GM06990 (cell line): ENCODE measurements around the gene PCCA.

ENCODE experiments used
- DNase-seq: peaks from one replicate; pipeline ENCODE4 v3.0.0-alpha.2; 2011; ENCODE audit not compliant: insufficient read length; ENCODE audit errors: extremely low read depth
- H3K27me3 ChIP-seq: replicated peaks from 2 replicates; pipeline ENCODE4 v1.6.0; 2011; ENCODE audit warnings: low read length; ENCODE audit not compliant: control insufficient read depth, insufficient read depth
- H3K36me3 ChIP-seq: 2 replicates; pipeline ENCODE4 v1.5.1; 2011; ENCODE audit warnings: low read length; ENCODE audit not compliant: control insufficient read depth, insufficient read depth
- H3K4me3 ChIP-seq: replicated peaks from 2 replicates; pipeline ENCODE4 v1.5.1; 2011; ENCODE audit warnings: low read depth, mild to moderate bottlenecking, control low read depth, low read length
- CTCF ChIP-seq: IDR thresholded peaks from 2 replicates; pipeline ENCODE4 v1.5.1; 2011; ENCODE audit warnings: low read length, control low read depth, mild to moderate bottlenecking, inconsistent platforms; ENCODE audit not compliant: insufficient read depth, poor library complexity, severe bottlenecking

The PCCA gene

GRCh38 chr13:100395698-100396373 is 306.9 kb downstream of the PCCA start:
- TF ChIP-seq CTCF, result no peak
- no peak overlapping the region for H3K4me3 ChIP-seq
- DNase-seq, result no peak
- H3K27me3 ChIP-seq, result no peaks in the 10 kb centered on the region
- H3K36me3 ChIP-seq, result no peaks in the 10 kb centered on the region

- H3K4me3 ChIP-seq, result no peak overlapping the region
- no peak for TF ChIP-seq CTCF
- DNase-seq, result no peak
- no peaks in the 10 kb centered on the region for H3K27me3 ChIP-seq
- H3K36me3 ChIP-seq, result no peaks in the 10 kb centered on the region
Measured at GRCh38 chr13:100396776-100397175, 307.9 kb downstream of the PCCA start.

- no peak for DNase-seq
- no peaks in the 10 kb centered on the region for H3K36me3 ChIP-seq
- no peak overlapping the region for H3K4me3 ChIP-seq
- no peaks in the 10 kb centered on the region for H3K27me3 ChIP-seq
- no peak for TF ChIP-seq CTCF
Measured at GRCh38 chr13:100397627-100398026, 308.7 kb downstream of the PCCA start.

GRCh38 chr13:100398360-100398759 is 309.5 kb downstream of the PCCA start:
- Histone ChIP-seq H3K27me3 (no peaks in the 10 kb centered on the region), H3K36me3 (no peaks in the 10 kb centered on the region), H3K4me3 (no peak overlapping the region)
- TF ChIP-seq CTCF, result no peak
- DNase-seq, result no peak

GRCh38 chr13:100399455-100399854 is 310.6 kb downstream of the PCCA start:
- DNase-seq, result no peak
- H3K4me3 ChIP-seq, result no peak overlapping the region
- H3K27me3 ChIP-seq, result no peaks in the 10 kb centered on the region
- no peak for TF ChIP-seq CTCF
- no peaks in the 10 kb centered on the region for H3K36me3 ChIP-seq

GRCh38 chr13:100403675-100404074 is 314.8 kb downstream of the PCCA start:
- H3K4me3 ChIP-seq, result no peak overlapping the region
- H3K27me3 ChIP-seq, result no peaks in the 10 kb centered on the region
- no peak for TF ChIP-seq CTCF
- no peaks in the 10 kb centered on the region for H3K36me3 ChIP-seq
- no peak for DNase-seq
